Fibroblast of lung (primary cell): ENCODE measurements around the gene KRTAP10-5.

Experiments
- CTCF ChIP-seq, 2 donors: IDR thresholded peaks in 1 of 2; conservative IDR thresholded peaks in 1 of 2; 1 replicate in 1 of 2; 2 replicates in 1 of 2; pipeline ENCODE4 v1.5.1; 2011 to 2012; ENCODE audit warnings: low read length in 2 of 2, control low read depth in 1 of 2, inconsistent platforms in 1 of 2, low read depth in 1 of 2, mild to moderate bottlenecking in 1 of 2
- EZH2 ChIP-seq: IDR thresholded peaks from 2 replicates; pipeline ENCODE4 v1.5.1; 2012; ENCODE audit warnings: low read length, control low read depth, mild to moderate bottlenecking; ENCODE audit errors: missing control alignments

- TF ChIP-seq CTCF (conservative IDR thresholded peaks at IDR 0.05 in 1 of 2, IDR thresholded peaks at IDR 0.05 in 1 of 2; ENCODE audit: low read depth in 1 of 2, low read length in 2 of 2) (no peak), EZH2 (no peak)
These were observed 7.3 kb downstream of the KRTAP10-5 start for GRCh38 chr21:44572959-44573583.
